HFF-Myc (cell line): ENCODE measurements around the gene GLB1L.

Experiments
- DNase-seq: peaks from one replicate; pipeline ENCODE4 v3.0.0-alpha.2; 2011; ENCODE audit warnings: low read depth; ENCODE audit errors: extremely low read depth
- H3K4me3 ChIP-seq: replicated peaks from 2 replicates; pipeline ENCODE4 v1.5.1; 2011; ENCODE audit warnings: low read depth, mild to moderate bottlenecking, control low read depth, low read length
- TF ChIP-seq, protein P1 (sequence below): IDR thresholded peaks from 2 replicates; pipeline ENCODE4 v1.5.1; 2012; ENCODE audit warnings: mild to moderate bottlenecking, low read depth, low read length, control low read depth; ENCODE audit errors: missing control alignments

The GLB1L gene

DNA sequence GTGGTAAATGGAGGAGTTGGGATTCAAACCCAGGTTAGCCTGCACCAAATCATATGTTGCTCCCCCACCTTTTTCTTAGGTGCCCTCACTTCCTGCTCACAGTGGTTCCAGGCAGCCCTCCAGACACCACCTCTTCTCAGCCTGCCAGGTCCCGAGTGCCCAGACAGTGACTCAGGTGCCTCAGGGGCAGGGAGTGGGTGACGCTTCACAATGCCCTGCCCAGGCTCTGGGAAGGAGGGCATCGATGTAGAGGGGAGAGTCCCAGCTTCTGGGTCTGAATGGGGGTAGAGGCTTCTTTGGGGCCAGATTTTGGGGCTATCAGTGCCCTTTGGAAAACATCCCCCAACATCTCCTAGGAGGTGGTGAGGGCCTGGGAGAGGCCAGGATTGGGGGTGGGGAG, 28.7 kb upstream of the GLB1L start:
- H3K4me3 ChIP-seq, result no peak overlapping the region
- TF ChIP-seq, protein P1, sequence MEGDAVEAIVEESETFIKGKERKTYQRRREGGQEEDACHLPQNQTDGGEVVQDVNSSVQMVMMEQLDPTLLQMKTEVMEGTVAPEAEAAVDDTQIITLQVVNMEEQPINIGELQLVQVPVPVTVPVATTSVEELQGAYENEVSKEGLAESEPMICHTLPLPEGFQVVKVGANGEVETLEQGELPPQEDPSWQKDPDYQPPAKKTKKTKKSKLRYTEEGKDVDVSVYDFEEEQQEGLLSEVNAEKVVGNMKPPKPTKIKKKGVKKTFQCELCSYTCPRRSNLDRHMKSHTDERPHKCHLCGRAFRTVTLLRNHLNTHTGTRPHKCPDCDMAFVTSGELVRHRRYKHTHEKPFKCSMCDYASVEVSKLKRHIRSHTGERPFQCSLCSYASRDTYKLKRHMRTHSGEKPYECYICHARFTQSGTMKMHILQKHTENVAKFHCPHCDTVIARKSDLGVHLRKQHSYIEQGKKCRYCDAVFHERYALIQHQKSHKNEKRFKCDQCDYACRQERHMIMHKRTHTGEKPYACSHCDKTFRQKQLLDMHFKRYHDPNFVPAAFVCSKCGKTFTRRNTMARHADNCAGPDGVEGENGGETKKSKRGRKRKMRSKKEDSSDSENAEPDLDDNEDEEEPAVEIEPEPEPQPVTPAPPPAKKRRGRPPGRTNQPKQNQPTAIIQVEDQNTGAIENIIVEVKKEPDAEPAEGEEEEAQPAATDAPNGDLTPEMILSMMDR, result no peak
- no peak for DNase-seq

DNA sequence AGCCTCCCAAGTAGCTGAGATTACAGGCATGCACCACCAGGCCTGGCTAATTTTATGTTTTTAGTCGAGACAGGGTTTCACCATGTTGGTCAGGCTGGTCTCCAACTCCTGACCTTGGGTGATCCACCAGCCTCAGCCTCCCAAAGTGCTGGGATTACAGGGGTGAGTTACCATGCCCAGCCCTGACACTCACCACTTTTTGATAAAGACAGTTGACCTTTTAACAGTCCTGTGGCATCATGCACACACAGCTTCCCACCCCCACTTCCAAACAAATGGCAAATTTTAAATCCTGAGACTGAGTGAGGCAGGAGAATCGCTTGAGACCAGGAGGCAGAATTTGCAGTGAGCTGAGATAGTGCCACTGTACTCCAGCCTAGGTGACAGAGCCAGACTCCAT, 27.8 kb upstream of the GLB1L start:
- no peak for DNase-seq
- TF ChIP-seq, protein P1, result no peak
- H3K4me3 ChIP-seq, result no peak overlapping the region

DNA sequence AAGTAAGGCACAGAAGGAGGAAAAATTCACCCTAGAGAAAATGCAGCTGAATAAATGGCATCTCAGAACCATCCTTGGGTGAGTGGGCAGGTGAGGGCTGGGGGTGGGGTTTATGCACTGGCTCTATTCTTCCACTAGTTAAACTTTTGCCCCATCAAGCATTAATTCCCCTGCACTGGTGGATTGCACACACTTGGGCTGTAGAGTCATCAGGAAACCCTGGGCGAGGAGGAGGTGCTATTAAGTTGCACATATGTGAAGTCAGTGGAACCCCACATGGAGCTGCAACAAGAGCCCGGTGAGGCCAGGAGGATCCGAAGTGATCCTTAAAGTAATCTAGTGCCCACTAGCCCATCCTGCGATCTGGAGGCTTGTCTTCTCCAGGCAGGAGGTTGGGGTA, 27.1 kb upstream of the GLB1L start:
- no peak for DNase-seq
- no peak overlapping the region for H3K4me3 ChIP-seq
- TF ChIP-seq, protein P1, result no peak

DNA sequence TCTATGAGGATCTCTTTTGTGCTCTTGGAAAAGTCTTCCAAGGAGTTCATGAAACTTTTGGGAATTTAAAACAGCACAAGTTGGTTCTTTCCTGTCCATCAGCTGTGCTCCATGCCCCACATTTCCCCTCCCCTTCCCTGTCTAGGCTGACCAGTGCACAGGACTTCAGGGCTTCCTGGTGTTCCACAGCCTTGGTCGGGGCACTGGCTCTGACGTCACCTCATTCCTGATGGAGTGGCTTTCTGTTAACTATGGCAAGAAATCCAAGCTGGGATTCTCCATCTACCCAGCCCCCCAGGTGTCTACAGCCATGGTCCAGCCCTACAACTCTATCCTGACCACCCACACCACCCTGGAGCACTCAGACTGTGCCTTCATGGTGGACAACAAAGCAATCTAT, 25.8 kb upstream of the GLB1L start:
- H3K4me3 ChIP-seq, result no peak overlapping the region
- no peak for DNase-seq
- TF ChIP-seq, protein P1, result no peak

DNA sequence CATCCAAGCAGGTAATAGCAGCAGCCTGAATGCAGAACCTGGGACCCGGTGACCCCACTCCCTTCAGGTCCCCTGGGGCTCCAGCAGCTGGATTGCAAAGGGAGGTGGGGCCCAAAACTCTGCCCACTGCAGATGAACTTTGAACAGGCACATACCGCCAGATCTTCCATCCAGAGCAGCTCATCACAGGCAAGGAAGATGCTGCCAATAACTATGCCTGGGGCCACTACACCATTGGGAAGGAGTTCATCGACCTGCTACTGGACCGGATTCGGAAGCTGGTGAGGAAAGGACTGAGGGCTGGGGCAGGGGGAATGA, 24.8 kb upstream of the GLB1L start:
- no peak overlapping the region for H3K4me3 ChIP-seq
- no peak for DNase-seq
- TF ChIP-seq, protein P1, result no peak

DNA sequence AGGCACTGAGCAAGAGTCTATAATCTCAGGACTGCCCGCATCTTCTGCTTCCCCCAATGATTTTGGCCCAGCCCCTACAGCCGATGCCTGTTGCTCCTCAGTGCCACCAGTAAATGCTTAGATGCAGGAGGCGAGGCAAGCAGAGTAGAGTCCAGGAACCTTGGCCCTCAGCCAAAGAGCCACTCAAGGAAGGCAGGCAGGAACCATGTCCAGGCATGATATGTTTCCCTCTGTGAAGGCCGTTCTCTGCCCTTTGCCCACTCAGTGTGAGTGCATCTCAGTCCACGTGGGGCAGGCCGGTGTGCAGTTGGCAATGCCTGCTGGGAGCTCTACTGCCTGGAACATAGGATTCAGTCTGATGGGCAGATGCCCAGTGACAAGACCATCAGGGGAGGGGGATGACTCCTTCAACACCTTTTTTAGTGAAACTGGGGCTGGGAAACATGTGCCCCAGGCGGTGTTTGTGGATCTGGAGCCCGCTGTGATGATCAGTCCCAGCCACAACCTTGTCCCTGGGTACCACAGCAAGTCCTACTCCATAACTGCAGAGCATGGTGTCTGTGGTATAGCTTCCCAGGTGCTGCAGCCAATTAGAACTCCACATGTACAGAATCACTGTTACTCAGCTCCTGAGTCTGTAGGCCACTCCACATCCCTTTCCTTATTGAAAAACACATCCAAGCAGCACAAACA, 24.3 kb upstream of the GLB1L start:
- TF ChIP-seq, protein P1, result no peak
- no peak overlapping the region for H3K4me3 ChIP-seq
- DNase-seq, result no peak

DNA sequence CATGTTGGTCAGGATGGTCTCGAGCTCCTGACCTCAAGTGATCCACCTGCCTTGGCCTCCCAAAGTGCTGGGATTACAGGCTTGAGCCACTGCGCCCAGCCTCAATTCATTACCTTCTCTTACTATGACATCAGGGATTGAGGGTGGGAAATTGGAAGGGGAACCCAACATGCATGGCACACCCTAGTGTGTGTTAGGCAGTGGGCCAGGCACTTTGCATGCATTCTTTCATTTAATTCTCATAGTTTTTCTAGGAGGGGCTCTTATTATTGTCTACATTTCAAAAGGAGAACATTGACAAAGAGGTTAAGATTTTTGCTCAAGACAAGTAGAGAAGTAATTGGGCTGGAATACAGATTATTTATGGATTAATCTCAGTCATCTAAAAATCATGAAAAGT, 23.1 kb upstream of the GLB1L start:
- DNase-seq, result no peak
- H3K4me3 ChIP-seq, result no peak overlapping the region
- TF ChIP-seq, protein P1, result no peak
